D341Med (cell line): Measurements from ENCODE around the gene SMOC2.
"Not testable (repeated sequence)": the region's sequence is repeated elsewhere in the genome, so short reads cannot be mapped to it uniquely, and the experiment has no call there.

Experiments
- DNase-seq: peaks from one replicate; pipeline ENCODE4 v3.0.0; 2012; ENCODE audit warnings: low spot score

The SMOC2 gene

GRCh38 chr6:168517742-168518347, 76.9 kb downstream of the SMOC2 start:
- DNase-seq = no peak

- no peak for DNase-seq
These were observed 77.4 kb downstream of the SMOC2 start for GRCh38 chr6:168518348-168518745.

GRCh38 chr6:168518867-168519266, 77.9 kb downstream of the SMOC2 start:
- DNase-seq = no peak

GRCh38 chr6:168520233-168520632, 79.2 kb downstream of the SMOC2 start:
- no peak for DNase-seq

- no peak for DNase-seq
These were observed 83.6 kb downstream of the SMOC2 start for GRCh38 chr6:168524571-168525001.

- DNase-seq = no peak
These were observed 84.1 kb downstream of the SMOC2 start for GRCh38 chr6:168525114-168525513.

- no peak for DNase-seq
These were observed 85.1 kb downstream of the SMOC2 start for GRCh38 chr6:168525926-168526630.

GRCh38 chr6:168526841-168527281, 85.9 kb downstream of the SMOC2 start:
- DNase-seq = no peak

- no peak for DNase-seq
These were observed 86.6 kb downstream of the SMOC2 start for GRCh38 chr6:168527451-168528210.

- no peak for DNase-seq
These were observed 87.6 kb downstream of the SMOC2 start for GRCh38 chr6:168528474-168529095.

GRCh38 chr6:168529214-168529613, 88.2 kb downstream of the SMOC2 start:
- DNase-seq = no peak

- no peak for DNase-seq
These were observed 89.7 kb downstream of the SMOC2 start for GRCh38 chr6:168530653-168531071.

- no peak for DNase-seq
These were observed 91.1 kb downstream of the SMOC2 start for GRCh38 chr6:168532070-168532469.

- DNase-seq = no peak
These were observed 92.4 kb downstream of the SMOC2 start for GRCh38 chr6:168533414-168533813.

GRCh38 chr6:168534265-168534664, 93.3 kb downstream of the SMOC2 start:
- DNase-seq = no peak

- DNase-seq = no peak
These were observed 94.7 kb downstream of the SMOC2 start for GRCh38 chr6:168535711-168536110.

GRCh38 chr6:168536196-168536595, 95.2 kb downstream of the SMOC2 start:
- no peak for DNase-seq

GRCh38 chr6:168536665-168537539, 95.9 kb downstream of the SMOC2 start:
- no peak for DNase-seq

GRCh38 chr6:168537540-168537884, 96.5 kb downstream of the SMOC2 start:
- DNase-seq = no peak

GRCh38 chr6:168538188-168538891, 97.4 kb downstream of the SMOC2 start:
- DNase-seq = not testable (repeated sequence)
